Activated naive CD4-positive, alpha-beta T cell (primary cell): Measurements from ENCODE around the gene TMEM109.

Source experiments
- DNase-seq, 4 experiments: peaks; one replicate each; lab custom pipeline; 2025; lab: John Stamatoyannopoulos, UW

Gene TMEM109

GRCh38 chr11:60925868-60926267 lies 11.9 kb downstream of the TMEM109 start:
- no peak for DNase-seq

GRCh38 chr11:60926500-60926899 lies 12.5 kb downstream of the TMEM109 start:
- DNase-seq = no peak

DNA sequence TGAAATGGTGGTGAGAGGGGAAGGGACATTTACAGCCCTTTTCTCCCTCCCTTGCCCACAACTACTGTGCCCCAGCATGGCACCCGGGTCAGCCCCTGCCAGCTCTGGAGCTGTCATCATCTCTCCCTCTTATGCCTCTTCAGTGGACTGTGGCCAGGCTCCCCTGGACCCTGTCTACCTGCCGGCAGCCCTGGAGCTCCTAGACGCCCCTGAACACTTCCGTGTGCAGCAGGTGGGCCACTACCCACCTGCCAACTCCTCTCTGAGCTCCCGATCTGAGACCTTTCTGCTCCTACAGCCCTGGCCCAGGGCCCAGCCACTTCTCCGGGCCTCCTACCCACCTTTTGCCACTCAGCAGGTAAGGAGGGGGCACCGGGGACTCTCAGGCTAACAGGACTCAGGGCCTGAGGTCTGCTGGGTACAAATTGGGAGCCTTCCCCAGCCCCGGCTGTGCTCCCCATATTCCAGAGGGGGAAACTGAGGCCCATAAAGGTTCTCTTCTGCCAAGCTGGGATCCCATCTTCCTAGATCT lies 13.2 kb downstream of the TMEM109 start:
- no peak for DNase-seq

DNA sequence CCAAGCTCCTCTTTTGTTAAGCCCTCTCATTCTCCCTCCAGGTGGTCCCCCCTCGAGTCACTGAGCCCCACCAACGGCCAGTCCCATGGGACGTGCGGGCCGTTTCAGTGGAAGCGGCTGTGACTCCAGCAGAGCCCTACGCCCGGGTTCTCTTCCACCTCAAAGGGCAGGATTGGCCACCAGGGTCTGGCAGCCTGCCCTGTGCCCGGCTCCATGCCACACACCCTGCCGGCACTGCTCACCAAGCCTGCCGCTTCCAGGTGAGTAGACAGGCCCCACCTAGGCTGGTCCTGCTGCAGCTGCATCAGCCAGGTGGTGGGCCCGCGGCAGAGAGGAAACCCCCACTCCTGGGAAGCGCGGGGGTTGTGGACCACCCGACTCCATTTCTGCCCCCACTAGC lies 13.6 kb downstream of the TMEM109 start:
- DNase-seq = no peak

- DNase-seq = no peak
Observed at GRCh38 chr11:60928563-60929001, 14.6 kb downstream of the TMEM109 start.

GRCh38 chr11:60929764-60930163 lies 15.8 kb downstream of the TMEM109 start:
- no peak for DNase-seq

GRCh38 chr11:60930394-60930793 lies 16.4 kb downstream of the TMEM109 start:
- no peak for DNase-seq

DNA sequence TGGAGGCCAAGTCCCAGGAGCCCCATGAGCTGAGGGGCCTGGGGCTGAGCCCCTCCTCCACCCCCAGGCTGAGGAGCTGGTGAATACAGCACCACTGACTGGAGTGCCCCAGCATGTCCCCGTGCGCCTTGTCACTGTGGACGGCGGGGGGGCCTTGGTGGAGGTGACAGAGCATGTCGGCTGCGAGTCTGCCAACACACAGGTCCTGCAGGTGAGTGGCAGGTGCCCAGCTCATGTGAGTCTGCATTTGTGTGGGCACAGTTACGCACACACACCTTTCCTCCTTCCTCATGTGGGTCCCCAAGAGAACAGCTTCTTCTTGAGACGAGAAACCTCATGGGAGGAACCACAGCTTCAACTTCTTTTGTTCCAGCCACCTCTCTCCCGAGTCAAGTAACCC lies 18.0 kb downstream of the TMEM109 start:
- no peak for DNase-seq

- DNase-seq = no peak
Observed at GRCh38 chr11:60932605-60933356, 18.8 kb downstream of the TMEM109 start.

GRCh38 chr11:60933416-60934123 lies 19.6 kb downstream of the TMEM109 start:
- no peak for DNase-seq

- DNase-seq = no peak
Observed at GRCh38 chr11:60934124-60934789, 20.3 kb downstream of the TMEM109 start.

GRCh38 chr11:60934790-60935605 lies 21.0 kb downstream of the TMEM109 start:
- no peak for DNase-seq

GRCh38 chr11:60935676-60936442 lies 21.9 kb downstream of the TMEM109 start:
- DNase-seq = no peak

GRCh38 chr11:60936467-60937143 lies 22.6 kb downstream of the TMEM109 start:
- DNase-seq = no peak

- DNase-seq = no peak
Observed at GRCh38 chr11:60937144-60937527, 23.2 kb downstream of the TMEM109 start.

- no peak for DNase-seq
Observed at GRCh38 chr11:60937811-60938210, 23.9 kb downstream of the TMEM109 start.

DNA sequence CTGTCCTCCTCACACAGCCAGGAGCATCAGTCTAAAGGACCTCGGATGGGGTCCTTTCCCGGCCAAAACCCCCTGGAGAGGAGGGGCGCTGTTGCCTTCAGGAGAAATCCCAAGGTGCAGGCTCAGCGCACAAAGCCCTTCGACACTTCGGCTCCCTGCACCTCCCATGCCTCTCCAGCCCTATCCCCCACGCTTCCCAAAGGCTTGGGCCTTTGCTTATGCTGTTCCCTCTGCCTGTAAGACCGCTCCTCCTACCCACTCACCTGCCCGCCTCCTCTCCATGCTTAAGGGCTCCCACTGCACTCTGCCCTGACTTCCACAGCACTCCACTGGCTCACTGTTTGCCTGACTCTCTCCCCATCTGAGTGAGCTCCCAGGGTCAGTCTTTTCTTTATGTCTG lies 24.5 kb downstream of the TMEM109 start:
- no peak for DNase-seq

DNA sequence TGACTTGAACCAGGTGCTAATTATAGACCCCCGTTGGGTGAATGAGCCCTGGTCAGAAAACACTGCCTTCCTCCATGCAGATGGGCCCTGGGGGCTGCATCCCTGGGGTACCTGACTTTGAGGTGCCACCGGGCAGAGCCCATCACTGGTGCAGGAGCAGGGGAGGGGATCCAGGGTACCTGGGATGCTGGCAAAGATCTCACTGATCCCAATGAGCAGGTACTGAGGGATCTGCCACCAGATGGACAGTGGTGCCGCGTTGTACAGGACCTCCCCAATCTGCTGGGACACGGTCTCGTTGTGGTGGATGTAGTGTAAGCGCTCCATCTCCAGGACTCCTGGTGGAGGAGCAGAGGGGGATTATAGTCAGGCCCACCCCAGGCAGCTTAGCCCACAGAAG lies 25.3 kb downstream of the TMEM109 start:
- no peak for DNase-seq

DNA sequence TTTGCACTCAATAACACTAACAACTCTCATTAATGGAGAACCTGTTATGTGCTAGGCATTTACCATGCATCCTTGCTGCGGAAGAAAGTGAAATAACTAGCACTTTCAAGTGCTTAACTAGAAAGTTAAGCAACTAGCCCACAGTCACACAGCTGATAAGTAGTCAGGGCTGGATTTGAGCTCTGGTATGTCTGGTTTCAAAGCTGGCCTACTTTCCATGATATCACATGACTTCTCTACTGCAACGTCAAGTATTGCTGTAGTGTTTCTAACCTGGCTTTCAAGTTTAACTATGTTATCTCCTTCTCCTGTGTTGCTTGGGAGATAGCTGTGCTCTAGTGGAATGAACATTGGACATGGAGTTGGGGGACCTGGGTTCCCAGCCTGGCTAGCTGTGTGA lies 25.9 kb downstream of the TMEM109 start:
- no peak for DNase-seq

DNA sequence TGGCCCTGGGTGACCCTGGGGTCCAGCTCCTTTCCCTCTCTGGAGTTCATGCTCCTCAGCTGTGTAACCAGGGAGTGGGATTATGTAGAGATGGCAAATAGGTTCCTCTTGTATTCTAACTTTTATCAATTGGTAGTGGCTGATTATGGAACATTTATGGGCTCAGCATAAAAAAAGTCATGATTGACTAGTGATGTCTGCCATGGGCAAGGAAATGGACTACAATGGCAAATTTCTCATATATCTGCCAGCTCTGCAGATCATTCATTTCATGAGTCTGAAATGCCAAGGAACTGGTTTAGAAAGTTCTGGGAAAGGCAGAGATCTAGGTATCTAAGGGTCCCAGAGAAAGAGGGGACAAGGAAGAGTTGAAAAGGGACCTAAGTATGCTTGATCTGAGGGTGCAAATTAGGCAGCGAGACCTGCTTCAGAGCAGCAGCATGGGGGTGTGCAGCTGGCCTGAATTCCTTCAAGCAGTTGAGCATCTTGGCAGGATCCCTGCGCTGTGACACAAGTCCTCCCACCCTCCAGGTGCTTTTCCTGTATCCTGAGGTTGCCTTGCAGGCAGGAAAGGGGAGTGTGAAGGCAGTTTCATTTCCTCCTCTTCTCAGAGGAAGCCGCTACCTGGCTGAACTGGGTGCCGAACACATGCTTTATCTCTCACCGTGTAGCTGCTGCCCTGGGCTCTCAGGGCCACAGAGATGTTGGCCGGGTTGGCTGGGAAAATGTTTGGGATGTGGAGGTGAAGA lies 27.6 kb downstream of the TMEM109 start:
- no peak for DNase-seq
